PC-9 (cell line): ENCODE data around the gene YPEL3.

ENCODE experiments used
- EZH2 ChIP-seq: fragments of 200-600 bp; sonication (generic); IDR thresholded peaks from 2 replicates; pipeline ENCODE4 v1.8.0; 2017; ENCODE audit warnings: antibody characterized with exemption, low read depth
- TF ChIP-seq, protein P1 (sequence below): fragments of 200-600 bp; sonication (generic); conservative IDR thresholded peaks from 2 replicates; pipeline ENCODE4 v1.6.1; 2017; ENCODE audit warnings: mixed run types, antibody characterized with exemption, mild to moderate bottlenecking, moderate library complexity

DNA sequence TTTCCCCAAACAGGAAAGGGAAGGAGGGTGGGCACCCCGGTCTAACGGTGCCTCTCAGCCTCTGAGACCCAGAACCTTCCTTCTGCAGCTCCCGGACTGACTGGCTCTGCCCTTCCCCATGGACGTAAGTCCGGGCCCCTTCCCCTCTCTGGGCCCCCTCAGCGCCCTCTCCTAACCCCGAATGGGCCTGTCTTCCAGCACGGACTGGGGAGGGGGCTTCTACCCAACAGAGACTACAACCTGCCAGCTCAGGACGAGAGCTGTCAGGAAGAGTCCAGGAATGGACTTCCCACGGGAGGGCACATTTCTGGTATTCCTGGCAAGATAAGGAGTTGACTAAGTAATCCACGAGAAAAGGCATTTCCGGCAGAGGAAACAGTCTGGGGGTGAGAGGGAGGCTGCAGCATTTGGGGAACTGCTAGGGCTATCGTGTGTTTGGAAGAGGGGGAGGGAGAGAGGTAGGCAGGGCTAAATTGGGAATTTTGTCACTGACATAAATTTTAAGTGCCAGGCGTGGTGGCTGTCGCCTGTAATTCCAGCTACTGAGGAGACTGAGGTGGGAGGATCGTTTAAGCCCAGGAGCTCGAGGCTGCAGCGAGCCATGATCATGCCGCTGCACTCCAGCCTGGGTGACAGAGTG, 42.5 kb downstream of the YPEL3 start:
- TF ChIP-seq, protein P1, sequence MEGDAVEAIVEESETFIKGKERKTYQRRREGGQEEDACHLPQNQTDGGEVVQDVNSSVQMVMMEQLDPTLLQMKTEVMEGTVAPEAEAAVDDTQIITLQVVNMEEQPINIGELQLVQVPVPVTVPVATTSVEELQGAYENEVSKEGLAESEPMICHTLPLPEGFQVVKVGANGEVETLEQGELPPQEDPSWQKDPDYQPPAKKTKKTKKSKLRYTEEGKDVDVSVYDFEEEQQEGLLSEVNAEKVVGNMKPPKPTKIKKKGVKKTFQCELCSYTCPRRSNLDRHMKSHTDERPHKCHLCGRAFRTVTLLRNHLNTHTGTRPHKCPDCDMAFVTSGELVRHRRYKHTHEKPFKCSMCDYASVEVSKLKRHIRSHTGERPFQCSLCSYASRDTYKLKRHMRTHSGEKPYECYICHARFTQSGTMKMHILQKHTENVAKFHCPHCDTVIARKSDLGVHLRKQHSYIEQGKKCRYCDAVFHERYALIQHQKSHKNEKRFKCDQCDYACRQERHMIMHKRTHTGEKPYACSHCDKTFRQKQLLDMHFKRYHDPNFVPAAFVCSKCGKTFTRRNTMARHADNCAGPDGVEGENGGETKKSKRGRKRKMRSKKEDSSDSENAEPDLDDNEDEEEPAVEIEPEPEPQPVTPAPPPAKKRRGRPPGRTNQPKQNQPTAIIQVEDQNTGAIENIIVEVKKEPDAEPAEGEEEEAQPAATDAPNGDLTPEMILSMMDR, result no peak
- no peak for TF ChIP-seq EZH2
